Aorta (tissue), 5 donors: Measurements from ENCODE around the gene DLK1. TPM values are rescaled to one million over a fixed set of nuclear protein-coding genes. Genes with fewer than 3 reads are reported as not detected.
A peak's percentile ranks its signal among the peaks of the same experiment; 100 is the strongest.

Experiments used
- ATAC-seq: fragments of 200-7000 bp; cut with Tn5 transposase; one replicate; pipeline ENCODE4 v1.9.1; 2022; ENCODE audit warnings: moderate library complexity; ENCODE audit not compliant: low FRiP score
- DNase-seq, 2 donors: peaks; one replicate each; pipeline ENCODE4 v3.0.0-alpha.2; 2020
- H3K27ac ChIP-seq, 2 donors: one replicate each; pipeline ENCODE4 v1.5.1; 2013; ENCODE audit warnings: low read length in 2 of 2, mild to moderate bottlenecking in 2 of 2, moderate library complexity in 2 of 2, control low read depth in 1 of 2, inconsistent platforms in 1 of 2, low read depth in 1 of 2
- H3K27me3 ChIP-seq, 2 donors: one replicate each; pipeline ENCODE4 v1.6.1; 2013; ENCODE audit warnings: control low read depth in 1 of 2, low read length in 1 of 2, mild to moderate bottlenecking in 1 of 2, moderate library complexity in 1 of 2; ENCODE audit not compliant: insufficient read depth in 2 of 2, control insufficient read depth in 1 of 2
- H3K36me3 ChIP-seq, 2 donors: one replicate each; pipeline ENCODE4 v1.6.1; 2013; ENCODE audit warnings: control low read depth in 1 of 2, low read length in 1 of 2, mild to moderate bottlenecking in 1 of 2; ENCODE audit not compliant: insufficient read depth in 2 of 2, control insufficient read depth in 1 of 2
- H3K4me1 ChIP-seq, 2 donors: one replicate each; pipeline ENCODE4 v1.6.1; 2013; ENCODE audit warnings: low read length in 2 of 2, control low read depth in 1 of 2, mild to moderate bottlenecking in 1 of 2, moderate library complexity in 1 of 2; ENCODE audit not compliant: insufficient read depth in 2 of 2, control insufficient read depth in 1 of 2
- H3K4me3 ChIP-seq, 2 donors: one replicate each; pipeline ENCODE4 v1.5.1; 2013; ENCODE audit warnings: low read length in 2 of 2, control low read depth in 1 of 2, mild to moderate bottlenecking in 1 of 2
- H3K9me3 ChIP-seq: one replicate; pipeline ENCODE4 v1.6.1; 2013; ENCODE audit warnings: mild to moderate bottlenecking, low read length; ENCODE audit not compliant: control insufficient read depth
- WGBS, 2 donors: extraction: QIAGEN DNeasy Blood & Tissue Kit; methylation state at CpG; one replicate each; pipeline ENCODE4 v1.1.7; 2013; 5-methylcytosine and 5-hydroxymethylcytosine counted together
- intact Hi-C, 2 donors: fragments of 100-400 bp; cut with DNase I; formaldehyde crosslinking; loops; one replicate each; pipeline versions ENCODE4 v1.14.2 to v1.15.0; 2022
- polyA plus RNA-seq, 2 donors: library from polyadenylated mRNA; stranded (reverse); fragments of 200-250 nt; gene quantifications; one replicate each; pipeline ENCODE4 v1.2.3, GENCODE V29; 2013
- total RNA-seq, 2 donors: library from RNA; stranded (reverse); fragmentation: NEBNext Ultra II Directional; extraction: Animal tissue kit (Norgen Biotek cat#: 25700); gene quantifications; one replicate each; pipeline ENCODE4 v1.2.1, GENCODE V29; 2021
- donor health status: healthy with polysubstance abuse.
- donor health status: Bipolar disorder and iron deficiency.
- donor health status: DM: no; HTN: no; CAD: no.
- donor health status: DM: no; HTN: no; CAD: no.
- donor health status: DM: yes; HTN: yes; CAD: no.

DLK1 gene
- total and polyA plus RNA-seq, 4 donors, result 0.13 TPM; not detected in 3

DNA sequence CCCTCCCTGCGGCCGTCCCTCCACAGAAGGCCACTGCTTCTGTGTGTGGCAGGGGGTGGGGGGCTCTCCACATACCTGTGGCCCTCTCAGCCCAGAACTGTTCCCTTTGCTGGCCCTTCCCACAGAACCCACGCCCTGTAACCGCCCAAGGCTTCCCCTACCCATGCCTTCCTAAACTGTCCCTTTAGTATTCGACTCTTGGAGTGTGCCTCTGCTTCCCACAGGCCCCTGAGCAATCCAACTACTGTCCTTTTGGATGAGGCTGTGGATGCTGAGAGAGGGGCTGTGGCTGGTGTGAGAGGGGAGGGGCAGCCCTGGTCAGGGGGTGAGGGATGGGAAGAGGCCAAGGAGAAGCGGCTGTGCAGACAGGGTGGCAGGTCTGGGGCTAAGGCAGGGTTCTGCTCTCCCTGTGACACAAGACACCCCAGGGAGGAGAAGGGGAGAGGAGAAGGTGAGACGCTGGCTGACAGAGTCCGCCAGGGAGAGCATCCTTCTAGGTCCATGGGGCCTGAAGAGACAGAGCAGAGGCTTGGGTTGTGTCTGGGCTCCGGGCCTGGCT is 46.0 kb downstream of the DLK1 start:
- intact Hi-C loops, result no loop called here
- DNase-seq (peak in 1 of 2 donors; percentile 59), ATAC-seq (no peak)
- no peak overlapping the region for H3K27ac ChIP-seq
- no peaks in the 10 kb centered on the region for H3K27me3 ChIP-seq
- no peaks in the 10 kb centered on the region for H3K36me3 ChIP-seq
- 86 to 91% methylated on average over 9 of the region's 9 CpGs for WGBS, 2 donors
- no peaks in the 10 kb centered on the region for H3K9me3 ChIP-seq
- no peaks in the 10 kb centered on the region for H3K4me1 ChIP-seq
- no peak overlapping the region for H3K4me3 ChIP-seq

GRCh38 chr14:100773331-100774163 is 46.9 kb downstream of the DLK1 start:
- Histone ChIP-seq H3K27ac (no peak overlapping the region), H3K27me3 (no peaks in the 10 kb centered on the region), H3K4me3 (no peak overlapping the region), H3K36me3 (no peaks in the 10 kb centered on the region), H3K4me1 (no peaks in the 10 kb centered on the region), H3K9me3 (no peaks in the 10 kb centered on the region)
- ATAC-seq, result no peak
- WGBS, 2 donors, result 77 to 81% methylated on average over 14 to 16 of the region's 16 CpGs
- intact Hi-C loops, result no loop called here
- DNase-seq, result peak in 1 of 2 donors; percentile 69

GRCh38 chr14:100774164-100774537 is 47.5 kb downstream of the DLK1 start:
- Histone ChIP-seq H3K4me1 (no peaks in the 10 kb centered on the region), H3K27me3 (no peaks in the 10 kb centered on the region), H3K9me3 (no peaks in the 10 kb centered on the region), H3K27ac (no peak overlapping the region), H3K36me3 (no peaks in the 10 kb centered on the region), H3K4me3 (no peak overlapping the region)
- DNase-seq (peak in 1 of 2 donors; percentile 64), ATAC-seq (no peak)
- 84 to 85% methylated on average over 9 of the region's 9 CpGs for WGBS, 2 donors
- intact Hi-C loops, result no loop called here

- 66 to 74% methylated on average over 8 of the region's 8 CpGs for WGBS, 2 donors
- Histone ChIP-seq H3K27ac (no peak overlapping the region), H3K4me3 (no peak overlapping the region), H3K4me1 (no peaks in the 10 kb centered on the region), H3K27me3 (no peaks in the 10 kb centered on the region), H3K9me3 (no peaks in the 10 kb centered on the region), H3K36me3 (no peaks in the 10 kb centered on the region)
- intact Hi-C loops, result no loop called here
- DNase-seq (no peak), ATAC-seq (no peak)
These were observed 48.7 kb downstream of the DLK1 start for GRCh38 chr14:100775351-100775830.

- intact Hi-C loops, result no loop called here
- no peak for DNase-seq
- 45 to 49% methylated on average over 20 of the region's 20 CpGs for whole genome bisulfite sequencing, 2 donors
These were observed 49.3 kb downstream of the DLK1 start for GRCh38 chr14:100775831-100776591.

DNA sequence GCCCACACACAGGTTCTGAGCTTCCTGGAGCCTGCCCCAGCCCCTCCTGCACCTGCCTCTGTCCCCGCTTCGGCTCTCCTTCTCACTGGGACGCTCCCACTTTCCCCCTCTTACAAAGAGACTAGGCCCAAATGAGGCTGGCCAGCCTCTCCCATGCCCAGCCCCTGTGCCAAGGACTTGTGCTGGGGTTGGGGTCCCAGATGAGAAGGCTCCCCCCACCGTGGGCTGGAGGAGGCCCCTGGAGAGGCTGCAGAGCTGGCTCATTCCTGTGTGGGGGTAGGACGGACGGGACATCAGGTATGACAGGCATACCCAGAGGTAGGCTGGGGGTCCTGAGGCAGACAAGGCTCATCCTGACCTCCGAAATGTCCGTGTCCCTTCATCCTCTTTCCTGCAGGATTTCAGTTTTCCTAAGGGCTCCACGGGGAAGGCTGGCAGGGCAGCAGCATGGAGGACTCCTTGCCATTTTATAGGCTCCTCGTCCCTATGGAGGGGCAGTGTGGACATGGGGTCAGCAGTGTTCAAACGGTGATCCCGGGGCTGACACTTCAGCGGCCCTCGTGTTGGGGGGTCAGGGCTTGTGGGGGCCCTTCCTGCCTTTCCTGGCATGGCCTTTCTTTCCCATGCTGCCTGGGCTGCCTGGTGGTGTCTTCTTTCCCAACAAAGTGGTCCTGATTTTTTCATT is 50.1 kb downstream of the DLK1 start:
- intact Hi-C loops, result no loop called here
- H3K4me3 ChIP-seq, result no peak overlapping the region
- WGBS, 2 donors, result 83% methylated on average over 11 to 14 of the region's 14 CpGs
- no peaks in the 10 kb centered on the region for H3K9me3 ChIP-seq
- no peak for ATAC-seq
- no peak for DNase-seq
- no peaks in the 10 kb centered on the region for H3K4me1 ChIP-seq
- no peaks in the 10 kb centered on the region for H3K27me3 ChIP-seq
- H3K27ac ChIP-seq, result no peak overlapping the region
- no peaks in the 10 kb centered on the region for H3K36me3 ChIP-seq

More at GRCh38 chr14:100775831-100776591, 49.3 kb downstream of the DLK1 start:
- no peaks in the 10 kb centered on the region for H3K36me3 ChIP-seq
- no peaks in the 10 kb centered on the region for H3K27me3 ChIP-seq
- H3K4me3 ChIP-seq, result no peak overlapping the region
- no peaks in the 10 kb centered on the region for H3K4me1 ChIP-seq
- no peak for ATAC-seq
- H3K9me3 ChIP-seq, result no peaks in the 10 kb centered on the region
- no peak overlapping the region for H3K27ac ChIP-seq

- Histone ChIP-seq H3K27me3 (no peaks in the 10 kb centered on the region), H3K9me3 (no peaks in the 10 kb centered on the region), H3K4me1 (no peaks in the 10 kb centered on the region), H3K27ac (no peak overlapping the region), H3K36me3 (no peaks in the 10 kb centered on the region), H3K4me3 (no peak overlapping the region)
- intact Hi-C loops, result no loop called here
- 68 to 70% methylated on average over 11 of the region's 11 CpGs for WGBS, 2 donors
- DNase-seq (no peak), ATAC-seq (no peak)
These were observed 50.7 kb downstream of the DLK1 start for GRCh38 chr14:100777366-100777817.

DNA sequence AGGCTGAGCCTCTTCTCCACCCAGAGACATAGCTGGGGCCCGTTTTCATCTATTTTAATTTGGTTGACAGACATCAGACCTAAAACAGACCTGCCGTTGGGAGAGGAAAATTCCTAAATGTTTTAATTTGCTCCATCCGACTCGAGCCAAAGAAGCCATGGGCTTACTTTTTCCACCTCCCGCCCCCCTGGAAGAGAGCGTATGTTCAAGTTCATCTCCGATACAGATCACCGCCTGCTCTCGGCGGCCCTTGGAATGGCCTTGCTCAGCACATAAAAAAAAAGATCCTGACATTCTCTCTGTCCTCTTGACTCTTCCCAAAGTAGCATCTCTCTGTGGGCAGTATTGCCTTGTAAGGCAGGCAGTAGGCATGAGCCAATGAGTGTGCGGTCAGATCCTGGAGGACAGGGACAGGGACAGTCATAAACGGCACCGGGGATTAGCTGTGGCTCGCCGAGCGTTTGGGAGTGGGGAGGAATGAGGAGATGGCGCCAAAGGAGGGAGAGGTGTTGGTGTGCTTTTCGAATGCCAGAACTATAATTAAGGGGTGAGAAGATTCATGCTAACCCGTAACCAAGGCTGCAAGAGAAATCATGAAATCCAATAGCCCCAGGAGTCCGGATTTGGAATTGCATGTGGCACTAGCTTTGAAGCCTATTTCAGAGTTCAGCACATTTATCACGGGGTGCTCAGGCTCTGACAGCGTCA is 51.3 kb downstream of the DLK1 start:
- Histone ChIP-seq H3K27me3 (no peaks in the 10 kb centered on the region), H3K36me3 (no peaks in the 10 kb centered on the region), H3K9me3 (no peaks in the 10 kb centered on the region), H3K27ac (no peak overlapping the region), H3K4me1 (no peaks in the 10 kb centered on the region), H3K4me3 (no peak overlapping the region)
- ATAC-seq (no peak), DNase-seq (no peak)
- WGBS, 2 donors, result 68 to 73% methylated on average over 22 of the region's 22 CpGs
- intact Hi-C loops, result no loop called here
